Neuronal stem cell (in vitro differentiated cells): Measurements from ENCODE around the gene APOB.

Experiments used
- DNase-seq: peaks from one replicate; pipeline ENCODE4 v3.0.0-alpha.2; 2013; ENCODE audit warnings: low spot score
- H2AFZ ChIP-seq: one replicate; pipeline ENCODE4 v1.6.1; 2013; ENCODE audit warnings: mild to moderate bottlenecking, low read length, inconsistent platforms
- H2AK5ac ChIP-seq: 2 replicates; pipeline ENCODE4 v1.6.1; 2013; ENCODE audit warnings: low read depth, mild to moderate bottlenecking, inconsistent platforms, low read length, moderate library complexity, mixed read lengths
- H2BK120ac ChIP-seq: 2 replicates; pipeline ENCODE4 v1.6.1; 2013; ENCODE audit warnings: low read depth, mild to moderate bottlenecking, inconsistent platforms, low read length, moderate library complexity, mixed read lengths
- H2BK12ac ChIP-seq: one replicate; pipeline ENCODE4 v1.6.1; 2013; ENCODE audit warnings: low read length, inconsistent platforms
- H2BK15ac ChIP-seq: 2 replicates; pipeline ENCODE4 v1.6.1; 2013; ENCODE audit warnings: mild to moderate bottlenecking, low read length, inconsistent platforms, mixed read lengths
- H2BK5ac ChIP-seq: one replicate; pipeline ENCODE4 v1.6.1; 2013; ENCODE audit warnings: inconsistent platforms, mild to moderate bottlenecking, low read length, moderate library complexity
- H3K14ac ChIP-seq: one replicate; pipeline ENCODE4 v1.6.1; 2013; ENCODE audit warnings: low read length, inconsistent platforms
- H3K18ac ChIP-seq: 2 replicates; pipeline ENCODE4 v1.6.1; 2013; ENCODE audit warnings: low read length, inconsistent platforms
- H3K23ac ChIP-seq: 2 replicates; pipeline ENCODE4 v1.6.1; 2013; ENCODE audit warnings: low read depth, mild to moderate bottlenecking, mixed read lengths, low read length, inconsistent platforms; ENCODE audit not compliant: poor library complexity
- H3K27ac ChIP-seq: replicated peaks from 3 replicates; pipeline ENCODE4 v1.5.1; 2013; ENCODE audit warnings: low read length, inconsistent platforms
- H3K27me3 ChIP-seq, 3 experiments: 2 replicates each; pipeline ENCODE4 v1.6.1; 2013; ENCODE audit warnings: low read length in 3 of 3, mild to moderate bottlenecking in 2 of 3, inconsistent platforms in 1 of 3, low read depth in 1 of 3, mixed read lengths in 1 of 3, moderate library complexity in 1 of 3; ENCODE audit not compliant: control insufficient read depth in 3 of 3, insufficient read depth in 3 of 3
- H3K36me3 ChIP-seq, 2 donors: replicated peaks in 1 of 2; 2 replicates each; pipeline ENCODE4 v1.6.1; 2013; ENCODE audit warnings: low read length in 2 of 2; ENCODE audit not compliant: control insufficient read depth in 2 of 2, insufficient read depth in 2 of 2
- H3K4ac ChIP-seq: 2 replicates; pipeline ENCODE4 v1.6.1; 2013; ENCODE audit warnings: inconsistent platforms, mild to moderate bottlenecking, low read length, moderate library complexity
- H3K4me1 ChIP-seq, 2 donors: 1 replicate in 1 of 2; 2 replicates in 1 of 2; pipeline ENCODE4 v1.6.1; 2013; ENCODE audit warnings: low read length in 2 of 2, low read depth in 1 of 2; ENCODE audit not compliant: control insufficient read depth in 2 of 2, insufficient read depth in 1 of 2
- H3K4me2 ChIP-seq: one replicate; pipeline ENCODE4 v1.6.1; 2013; ENCODE audit warnings: mild to moderate bottlenecking, low read length, inconsistent platforms; ENCODE audit not compliant: insufficient read depth, poor library complexity, severe bottlenecking
- H3K4me3 ChIP-seq, 2 donors: 2 replicates each; pipeline ENCODE4 v1.5.1; 2013; ENCODE audit warnings: low read length in 2 of 2, mild to moderate bottlenecking in 2 of 2, inconsistent platforms in 1 of 2, moderate library complexity in 1 of 2
- H3K79me1 ChIP-seq: one replicate; pipeline ENCODE4 v1.6.1; 2013; ENCODE audit warnings: low read depth, mild to moderate bottlenecking, inconsistent platforms, low read length, moderate library complexity
- H3K9ac ChIP-seq: one replicate; pipeline ENCODE4 v1.6.1; 2013; ENCODE audit warnings: mild to moderate bottlenecking, low read depth, low read length, inconsistent platforms; ENCODE audit not compliant: poor library complexity
- H3K9me3 ChIP-seq, 2 donors: replicated peaks in 1 of 2; 2 replicates each; pipeline versions ENCODE3 to v1.6.1; 2013; ENCODE audit warnings: low read length in 2 of 2, mild to moderate bottlenecking in 2 of 2, inconsistent platforms in 1 of 2, low read depth in 1 of 2, mixed read lengths in 1 of 2, moderate library complexity in 1 of 2; ENCODE audit not compliant: control insufficient read depth in 2 of 2, insufficient read depth in 1 of 2
- H4K8ac ChIP-seq: one replicate; pipeline ENCODE4 v1.6.1; 2013; ENCODE audit warnings: low read depth, mild to moderate bottlenecking, inconsistent platforms, low read length, moderate library complexity
- H4K91ac ChIP-seq: one replicate; pipeline ENCODE4 v1.6.1; 2013; ENCODE audit warnings: low read length, low read depth, mild to moderate bottlenecking, inconsistent platforms; ENCODE audit not compliant: poor library complexity
- WGBS, 2 donors: extraction: QIAGEN DNeasy Blood & Tissue Kit; methylation state at CpG; one replicate each; pipeline ENCODE4 v1.1.7; 2013; ENCODE audit warnings: missing lambda C conversion rate in 2 of 2, mixed read lengths in 1 of 2; ENCODE audit not compliant: insufficient read length in 2 of 2, insufficient replicate concordance in 1 of 2; ENCODE audit errors: extremely low coverage in 2 of 2; 5-methylcytosine and 5-hydroxymethylcytosine counted together

The APOB gene

DNA sequence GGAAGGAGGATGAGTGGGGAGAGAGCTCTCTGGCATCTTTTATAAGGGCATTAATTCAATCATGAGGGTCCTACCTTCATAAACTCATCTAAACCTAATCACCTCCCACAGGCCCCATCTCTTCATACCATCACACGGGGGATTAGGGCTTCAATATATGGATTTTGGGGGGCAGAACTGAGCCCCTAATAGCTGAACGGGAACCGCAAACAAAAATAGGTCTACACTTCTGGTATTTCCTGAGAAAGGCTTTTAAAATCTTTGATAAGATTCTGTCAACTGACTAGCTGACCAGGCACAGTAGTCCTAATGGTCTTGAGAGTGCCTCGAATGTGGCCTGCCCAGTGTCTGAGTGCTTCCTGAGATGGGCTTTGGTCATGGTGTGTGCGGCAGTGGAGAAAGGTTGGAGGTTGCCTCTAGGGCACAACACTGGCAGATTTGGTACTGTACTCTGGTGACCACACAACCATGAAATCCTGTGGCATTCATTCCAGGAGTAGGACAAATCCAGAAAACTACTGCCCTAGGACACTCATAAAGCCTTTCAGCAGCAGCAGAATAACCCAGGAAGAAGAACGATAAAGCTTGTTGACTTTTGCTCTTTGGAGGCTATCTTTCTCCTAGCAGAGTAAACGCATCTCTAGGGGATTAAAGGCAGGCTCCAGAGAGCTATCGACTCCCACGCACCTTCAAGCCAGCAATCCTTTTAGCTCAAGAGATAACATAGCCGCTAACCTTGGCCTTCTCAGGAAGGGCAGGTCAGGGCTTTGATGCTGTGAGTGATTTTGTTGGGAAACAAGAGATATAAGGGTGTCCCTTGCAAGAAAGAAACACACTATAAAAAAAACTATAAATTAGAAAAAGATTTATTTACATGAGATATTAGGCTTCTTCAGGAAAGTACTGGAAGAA is 12.3 kb upstream of the APOB start:
- H3K79me1 ChIP-seq, result no peaks in the 10 kb centered on the region
- H2BK12ac ChIP-seq, result no peak overlapping the region
- H2BK15ac ChIP-seq, result no peak overlapping the region
- H3K27me3 ChIP-seq, result no peaks in the 10 kb centered on the region
- no peak overlapping the region for H2BK120ac ChIP-seq
- H2BK5ac ChIP-seq, result no peak overlapping the region
- no peak overlapping the region for H3K4me2 ChIP-seq
- peaks cover 0 to 2% of the 10 kb centered on the region in 2 donors for H3K4me1 ChIP-seq
- H3K27ac ChIP-seq, result no peak overlapping the region
- H2AK5ac ChIP-seq, result no peak overlapping the region
- H3K9ac ChIP-seq, result no peak overlapping the region
- H4K8ac ChIP-seq, result no peak overlapping the region
- no peak overlapping the region for H3K14ac ChIP-seq
- no peak overlapping the region for H3K4ac ChIP-seq
- no peak overlapping the region for H4K91ac ChIP-seq
- no peak overlapping the region for H3K23ac ChIP-seq
- H3K9me3 ChIP-seq, result no peaks in the 10 kb centered on the region
- H3K36me3 ChIP-seq, result no peaks in the 10 kb centered on the region
- WGBS, 2 donors, result no CpG with 5 or more reads among the region's 10 CpGs
- no peak for DNase-seq
- H2AFZ ChIP-seq, result no peak overlapping the region
- H3K18ac ChIP-seq, result no peak overlapping the region
- no peak overlapping the region for H3K4me3 ChIP-seq

DNA sequence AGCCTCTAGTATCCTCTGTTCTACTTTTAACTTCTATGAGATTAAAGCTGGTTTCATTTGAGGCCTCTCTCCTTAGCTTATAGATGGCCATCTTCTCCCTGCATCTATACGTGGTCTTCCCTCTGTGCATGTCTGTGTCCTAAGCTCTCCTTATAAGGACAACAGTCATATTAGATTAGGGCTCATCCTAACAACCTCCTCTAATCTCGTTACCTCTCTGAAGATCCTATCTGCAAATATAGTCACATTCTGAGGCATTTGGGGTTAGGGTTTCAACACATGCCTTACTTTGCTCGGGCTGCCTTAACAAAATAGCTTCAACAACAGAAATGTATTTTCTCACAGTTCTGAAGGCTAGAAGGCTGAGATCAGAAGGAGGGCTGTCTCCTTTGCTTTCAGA is 11.6 kb upstream of the APOB start:
- no peak overlapping the region for H3K14ac ChIP-seq
- H2AK5ac ChIP-seq, result no peak overlapping the region
- no peaks in the 10 kb centered on the region for H3K79me1 ChIP-seq
- peaks cover 0 to 2% of the 10 kb centered on the region in 2 donors for H3K4me1 ChIP-seq
- no peak overlapping the region for H4K91ac ChIP-seq
- no peak overlapping the region for H3K4me3 ChIP-seq
- no peaks in the 10 kb centered on the region for H3K27me3 ChIP-seq
- no peak overlapping the region for H2BK5ac ChIP-seq
- no peak overlapping the region for H3K18ac ChIP-seq
- no peak overlapping the region for H3K4me2 ChIP-seq
- H3K9me3 ChIP-seq, result no peaks in the 10 kb centered on the region
- H3K9ac ChIP-seq, result no peak overlapping the region
- no peak overlapping the region for H2BK15ac ChIP-seq
- H2BK12ac ChIP-seq, result no peak overlapping the region
- no peak overlapping the region for H4K8ac ChIP-seq
- H3K36me3 ChIP-seq, result no peaks in the 10 kb centered on the region
- DNase-seq, result no peak
- H3K23ac ChIP-seq, result no peak overlapping the region
- no peak overlapping the region for H3K4ac ChIP-seq
- H2AFZ ChIP-seq, result no peak overlapping the region
- no CpG with 5 or more reads among the region's 3 CpGs for WGBS, 2 donors
- no peak overlapping the region for H2BK120ac ChIP-seq
- no peak overlapping the region for H3K27ac ChIP-seq

DNA sequence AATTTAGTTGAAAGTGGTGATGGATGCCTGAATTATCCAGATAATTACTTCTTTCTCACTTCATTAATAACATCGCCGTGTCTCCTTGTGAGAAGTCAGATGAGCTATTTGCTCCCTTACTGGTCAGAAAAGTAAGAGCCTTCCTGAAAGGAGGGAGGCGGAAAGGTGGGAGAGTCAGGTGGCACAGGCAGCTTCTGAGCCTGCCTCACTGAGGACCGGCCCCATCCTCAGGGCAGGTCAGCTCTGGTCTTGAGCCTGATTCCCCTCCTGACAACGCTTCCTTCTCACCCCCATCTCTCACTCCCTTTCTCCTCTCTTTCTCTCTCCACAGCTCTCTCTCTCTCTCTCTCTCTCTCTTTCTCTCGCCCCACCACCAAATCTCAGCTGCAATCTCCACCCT is 10.1 kb upstream of the APOB start:
- Histone ChIP-seq H3K79me1 (no peaks in the 10 kb centered on the region), H3K4me1 (peaks cover 0 to 2% of the 10 kb centered on the region in 2 donors), H3K18ac (no peak overlapping the region), H4K91ac (no peak overlapping the region), H3K4me2 (no peak overlapping the region), H3K14ac (no peak overlapping the region), H3K27ac (no peak overlapping the region), H2BK15ac (no peak overlapping the region), H2BK120ac (no peak overlapping the region), H3K27me3 (no peaks in the 10 kb centered on the region), H3K9me3 (no peaks in the 10 kb centered on the region), H3K23ac (no peak overlapping the region), H4K8ac (no peak overlapping the region), H3K36me3 (no peaks in the 10 kb centered on the region), H3K4me3 (no peak overlapping the region), H2AK5ac (no peak overlapping the region), H2BK5ac (no peak overlapping the region), H3K4ac (no peak overlapping the region), H2BK12ac (no peak overlapping the region), H2AFZ (no peak overlapping the region), H3K9ac (no peak overlapping the region)
- no CpG with 5 or more reads among the region's 6 CpGs for WGBS, 2 donors
- DNase-seq, result no peak

DNA sequence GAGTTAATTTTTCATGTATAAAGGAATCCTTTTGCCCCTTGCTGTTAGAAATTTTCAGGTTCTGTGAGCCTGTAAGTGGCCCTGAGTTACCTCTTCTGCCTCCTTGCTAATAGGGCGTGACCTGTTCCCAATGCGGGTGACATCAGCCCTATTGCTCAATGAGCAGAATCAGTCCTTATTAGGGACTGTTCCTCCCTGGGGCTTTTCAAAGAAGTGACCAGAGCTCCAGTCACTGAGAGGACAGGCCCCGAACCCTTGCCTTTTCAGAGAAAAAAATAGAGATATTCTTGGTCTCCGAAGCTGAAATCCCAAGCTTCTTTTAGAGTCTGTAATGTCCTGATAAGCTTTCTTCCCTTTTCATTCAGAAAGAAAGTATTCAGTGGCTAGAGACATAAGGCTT is 8.2 kb upstream of the APOB start:
- Histone ChIP-seq H3K27me3 (peaks cover 0 to 4% (median 0%) of the 10 kb centered on the region in 3 experiments), H2BK12ac (no peak overlapping the region), H2BK5ac (no peak overlapping the region), H3K27ac (no peak overlapping the region), H3K23ac (no peak overlapping the region), H3K9ac (no peak overlapping the region), H3K36me3 (no peaks in the 10 kb centered on the region), H3K4me3 (no peak overlapping the region), H3K14ac (no peak overlapping the region), H3K9me3 (no peaks in the 10 kb centered on the region), H3K79me1 (no peaks in the 10 kb centered on the region), H2BK120ac (no peak overlapping the region), H2BK15ac (no peak overlapping the region), H3K18ac (no peak overlapping the region), H2AFZ (no peak overlapping the region), H3K4me2 (no peak overlapping the region), H3K4me1 (peaks cover 0 to 2% of the 10 kb centered on the region in 2 donors), H4K8ac (no peak overlapping the region), H3K4ac (no peak overlapping the region), H4K91ac (no peak overlapping the region), H2AK5ac (no peak overlapping the region)
- no peak for DNase-seq
- WGBS, 2 donors, result no CpG with 5 or more reads among the region's 4 CpGs
